K562 (cell line): ENCODE data around the gene MIEN1. TPM values are rescaled to one million over a fixed set of nuclear protein-coding genes. Genes with fewer than 3 reads are reported as not detected.

Experiments
- HMGN3 ChIP-seq: IDR thresholded peaks from 2 replicates; pipeline ENCODE4 v1.6.1; 2011; ENCODE audit warnings: borderline replicate concordance, low read depth, mild to moderate bottlenecking, mixed read lengths, low read length; ENCODE audit not compliant: insufficient read length; ENCODE audit errors: extremely low read depth
- MBD2 ChIP-seq: sonication (generic); IDR thresholded peaks from 2 replicates; pipeline ENCODE4 v1.6.1; 2016; ENCODE audit warnings: low read depth, borderline replicate concordance
- MYC ChIP-seq, 2 experiments: fragments of 250-450 bp in 1 of 2; sonication (Bioruptor Pico) in 1 of 2; IDR thresholded peaks; 2 replicates each; pipeline versions ENCODE4 v1.5.1 to v1.6.1; 2012 to 2021; ENCODE audit warnings: low read depth in 2 of 2, borderline replicate concordance in 1 of 2, improper control_type of control experiment in 1 of 2, low read length in 1 of 2, mild to moderate bottlenecking in 1 of 2, moderate library complexity in 1 of 2
- NR1H2 ChIP-seq: sonication (generic); formaldehyde crosslinking; IDR thresholded peaks from 2 replicates; pipeline ENCODE4 v1.4.0; 2020; ENCODE audit warnings: mild to moderate bottlenecking, missing genetic modification reagents
- PHF20 ChIP-seq: fragments of 450-650 bp; IDR thresholded peaks from 2 replicates; pipeline ENCODE4 v1.6.1; 2018; ENCODE audit not compliant: partially characterized antibody
- POLR2B ChIP-seq: fragments of 450-650 bp; IDR thresholded peaks from 2 replicates; pipeline ENCODE4 v1.6.1; 2018; ENCODE audit warnings: low read depth; ENCODE audit not compliant: partially characterized antibody
- PRDM10 ChIP-seq: fragments of 450-650 bp; IDR thresholded peaks from 2 replicates; pipeline ENCODE4 v1.6.1; 2018; ENCODE audit not compliant: partially characterized antibody
- RBM25 ChIP-seq: fragments of 200-400 bp; formaldehyde crosslinking; IDR thresholded peaks from 2 replicates; pipeline ENCODE4 v1.6.1; 2018; ENCODE audit warnings: low read length, low read depth, moderate library complexity; ENCODE audit not compliant: severe bottlenecking
- SUPT5H ChIP-seq: fragments of 450-650 bp; IDR thresholded peaks from 2 replicates; pipeline ENCODE4 v1.6.1; 2016
- TAF1 ChIP-seq: IDR thresholded peaks from 2 replicates; pipeline ENCODE4 v1.6.1; 2011; ENCODE audit warnings: mild to moderate bottlenecking, low read length, moderate library complexity; ENCODE audit not compliant: insufficient read depth, control insufficient read depth, severe bottlenecking; ENCODE audit errors: extremely low read depth
- XRCC5 ChIP-seq: fragments of 200-400 bp; formaldehyde crosslinking; IDR thresholded peaks from 2 replicates; pipeline ENCODE4 v1.6.1; 2017; ENCODE audit warnings: low read depth, mild to moderate bottlenecking, low read length
- ZNF318 ChIP-seq, 2 experiments: fragments of 450-650 bp; IDR thresholded peaks; 2 replicates each; pipeline ENCODE4 v1.6.1; 2016; ENCODE audit warnings: mild to moderate bottlenecking in 2 of 2, borderline replicate concordance in 1 of 2, low read depth in 1 of 2, moderate library complexity in 1 of 2
- ZNF583 ChIP-seq: fragments of 250-450 bp; sonication (Bioruptor Pico); IDR thresholded peaks from 2 replicates; pipeline ENCODE4 v1.4.0; 2020
- ZSCAN29 ChIP-seq: fragments of 450-650 bp; IDR thresholded peaks from 2 replicates; pipeline ENCODE4 v1.6.1; 2017
- polyA plus RNA-seq, 8 experiments: library from polyadenylated mRNA; depleted of rRNA in 4 of 8; stranded (reverse) in 5 of 8; unstranded in 3 of 8; fragments of >200 nt; fragmentation: Nextera tagmentation in 2 of 8; fragmentation: Illumina TruSeq in 1 of 8; extraction: Ambion mirVana in 2 of 8; extraction: Trizol in 1 of 8; gene quantifications; 2 replicates each; pipeline versions ENCODE4 v1.2.1 to v1.2.3, GENCODE V29; 2011 to 2014; ENCODE audit warnings: inconsistent platforms in 1 of 8, missing spikeins in 1 of 8
- total RNA-seq, 7 experiments: library from RNA; depleted of rRNA in 6 of 7; stranded (reverse); fragments of >200 nt in 6 of 7; fragmentation: Illumina TruSeq in 2 of 7; extraction: Trizol in 2 of 7; gene quantifications; 2 replicates each; pipeline versions ENCODE4 v1.2.1 to v1.2.3, GENCODE V29; 2011 to 2021; ENCODE audit warnings: low replicate concordance in 1 of 7

Gene MIEN1
- total and polyA plus RNA-seq, 9 of the 15 experiments (the other 6 are each of a cell fraction or from before 2014, with no cell fraction given): 61.3 to 142 (median 78.9) TPM

DNA sequence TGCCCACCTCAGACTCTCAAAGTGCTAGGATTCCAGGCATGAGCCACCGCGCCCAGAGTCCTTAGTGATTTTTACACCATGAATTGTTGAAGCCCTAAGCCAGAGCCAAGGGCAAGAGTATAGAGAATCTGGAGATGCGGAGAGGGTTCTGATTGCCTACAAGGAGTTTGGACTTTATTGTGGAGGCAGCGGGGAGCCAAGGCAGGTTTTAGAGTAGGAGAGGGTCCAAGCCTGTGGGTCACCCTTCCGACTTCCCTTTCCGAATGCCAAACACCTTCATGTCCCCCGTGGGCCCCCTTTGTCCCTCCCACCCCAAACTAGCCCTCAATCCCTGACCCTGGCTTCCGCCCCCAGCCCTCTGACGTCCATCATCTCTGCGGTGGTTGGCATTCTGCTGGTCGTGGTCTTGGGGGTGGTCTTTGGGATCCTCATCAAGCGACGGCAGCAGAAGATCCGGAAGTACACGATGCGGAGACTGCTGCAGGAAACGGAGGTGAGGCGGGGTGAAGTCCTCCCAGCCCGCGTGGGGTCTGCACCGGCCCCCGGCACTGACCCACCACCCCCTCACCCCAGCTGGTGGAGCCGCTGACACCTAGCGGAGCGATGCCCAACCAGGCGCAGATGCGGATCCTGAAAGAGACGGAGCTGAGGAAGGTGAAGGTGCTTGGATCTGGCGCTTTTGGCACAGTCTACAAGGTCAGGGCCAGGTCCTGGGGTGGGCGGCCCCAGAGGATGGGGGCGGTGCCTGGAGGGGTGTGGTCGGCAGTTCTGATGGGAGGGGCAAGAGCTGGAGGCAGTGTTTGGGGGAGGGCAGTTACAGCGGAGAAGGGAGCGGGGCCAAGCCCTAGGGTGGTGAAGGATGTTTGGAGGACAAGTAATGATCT, 7.1 kb downstream of the MIEN1 start (continued):
- TF ChIP-seq ZNF318 (IDR thresholded peaks at IDR 0.05; ENCODE audit: borderline replicate concordance in 1 of 2, low read depth in 1 of 2) (no peak), ZSCAN29 (peak; percentile 98), XRCC5 (peak; percentile 69; the same call in 1 of the 2 replicates), POLR2B (peak; percentile 87), PHF20 (peak; percentile 66), HMGN3 (peak; percentile 77), TAF1 (peak; percentile 64), MBD2 (peak; percentile 21; the same call in 1 of the 2 replicates), ZNF583 (CRISPR knock-in tag) (no peak), PRDM10 (peak; percentile 16), MYC (IDR thresholded peaks at IDR 0.05; ENCODE audit: low read depth, low read length) (peak; percentile 57), MYC (CRISPR knock-in tag; IDR thresholded peaks at IDR 0.05; ENCODE audit: borderline replicate concordance, low read depth) (no peak), NR1H2 (CRISPR knock-in tag) (no peak), RBM25 (peak; percentile 67), SUPT5H (peak; percentile 89)
